MM.1S (cell line): ENCODE results near the gene AKAP13.

Source experiments
- DNase-seq: peaks from one replicate; pipeline ENCODE4 v3.0.0-alpha.2; 2015
- H2AFZ ChIP-seq: fragments of 300-600 bp; sonication (generic); 2 replicates; pipeline ENCODE4 v1.6.0; 2016; ENCODE audit warnings: antibody characterized with exemption, low read length
- H3F3A ChIP-seq: fragments of 300-600 bp; sonication (generic); 2 replicates; pipeline ENCODE4 v1.6.1; 2016; ENCODE audit warnings: mild to moderate bottlenecking, antibody characterized with exemption, low read length, moderate library complexity, mixed read lengths; ENCODE audit not compliant: insufficient read depth
- H3K27ac ChIP-seq: fragments of 300-600 bp; sonication (generic); 2 replicates; pipeline ENCODE4 v1.5.1; 2016; ENCODE audit warnings: mild to moderate bottlenecking, low read length
- H3K27me3 ChIP-seq: fragments of 300-600 bp; sonication (generic); replicated peaks from 2 replicates; pipeline ENCODE4 v1.6.0; 2016; ENCODE audit warnings: low read length; ENCODE audit not compliant: insufficient read depth
- H3K36me3 ChIP-seq: fragments of 300-600 bp; sonication (generic); replicated peaks from 2 replicates; pipeline ENCODE4 v1.6.1; 2016; ENCODE audit warnings: mild to moderate bottlenecking, low read length, mixed read lengths; ENCODE audit not compliant: insufficient read depth
- H3K4me1 ChIP-seq: fragments of 300-600 bp; sonication (generic); 2 replicates; pipeline ENCODE4 v1.6.1; 2016; ENCODE audit warnings: low read length, mixed read lengths
- H3K4me2 ChIP-seq: fragments of 300-600 bp; sonication (generic); 2 replicates; pipeline ENCODE4 v1.6.0; 2016; ENCODE audit warnings: low read depth, low read length
- H3K4me3 ChIP-seq: fragments of 300-600 bp; sonication (generic); 2 replicates; pipeline ENCODE4 v1.5.1; 2016; ENCODE audit warnings: low read length, mixed read lengths
- H3K79me2 ChIP-seq: fragments of 300-600 bp; sonication (generic); 2 replicates; pipeline ENCODE4 v1.6.1; 2016; ENCODE audit warnings: mixed run types, low read length, mixed read lengths
- H3K9ac ChIP-seq: fragments of 300-600 bp; sonication (generic); 2 replicates; pipeline ENCODE4 v1.6.1; 2016; ENCODE audit warnings: low read length, mixed read lengths
- H3K9me2 ChIP-seq: fragments of 300-600 bp; sonication (generic); replicated peaks from 2 replicates; pipeline ENCODE4 v1.6.1; 2016; ENCODE audit warnings: mild to moderate bottlenecking, low read length, mixed read lengths; ENCODE audit not compliant: insufficient read depth
- H3K9me3 ChIP-seq: fragments of 300-600 bp; sonication (generic); replicated peaks from 2 replicates; pipeline ENCODE4 v1.6.1; 2016; ENCODE audit warnings: mild to moderate bottlenecking, low read length, mixed read lengths; ENCODE audit not compliant: insufficient read depth
- H4K20me1 ChIP-seq: fragments of 300-600 bp; sonication (generic); 2 replicates; pipeline ENCODE4 v1.6.1; 2016; ENCODE audit warnings: mild to moderate bottlenecking, low read length, moderate library complexity, mixed read lengths; ENCODE audit not compliant: insufficient read depth
- CTCF ChIP-seq: fragments of 300-600 bp; sonication (generic); IDR thresholded peaks from 2 replicates; pipeline ENCODE4 v1.5.1; 2016; ENCODE audit warnings: antibody characterized with exemption, low read length, mixed read lengths
- EZH2 ChIP-seq: fragments of 300-600 bp; sonication (generic); optimal IDR thresholded peaks from 2 replicates; pipeline ENCODE3; 2017; ENCODE audit warnings: low read depth, mild to moderate bottlenecking, antibody characterized with exemption, low read length, mixed read lengths
- EZH2phosphoT487 ChIP-seq: fragments of 300-600 bp; sonication (generic); IDR thresholded peaks from 2 replicates; pipeline ENCODE4 v1.6.1; 2018; ENCODE audit warnings: antibody characterized with exemption, low read length

Gene AKAP13

GRCh38 chr15:85498471-85498870 is 118.1 kb downstream of the AKAP13 start:
- Histone ChIP-seq H4K20me1 (no peaks in the 10 kb centered on the region), H3F3A (no peaks in the 10 kb centered on the region), H3K9me2 (no peaks in the 10 kb centered on the region), H2AFZ (no peak overlapping the region), H3K79me2 (no peaks in the 10 kb centered on the region), H3K4me3 (no peak overlapping the region), H3K36me3 (no peaks in the 10 kb centered on the region), H3K4me1 (no peaks in the 10 kb centered on the region), H3K9ac (no peak overlapping the region), H3K27ac (no peak overlapping the region), H3K9me3 (no peaks in the 10 kb centered on the region), H3K27me3 (no peaks in the 10 kb centered on the region), H3K4me2 (no peak overlapping the region)
- DNase-seq = no peak
- no peak for TF ChIP-seq EZH2phosphoT487
- no peak for TF ChIP-seq CTCF
- TF ChIP-seq EZH2 = no peak

GRCh38 chr15:85499371-85499887 is 119.0 kb downstream of the AKAP13 start:
- Histone ChIP-seq H4K20me1 (no peaks in the 10 kb centered on the region), H3K27ac (no peak overlapping the region), H3K79me2 (no peaks in the 10 kb centered on the region)

GRCh38 chr15:85500060-85500708 is 119.8 kb downstream of the AKAP13 start:
- Histone ChIP-seq H3K9ac (no peak overlapping the region), H3K27ac (no peak overlapping the region), H3K4me2 (no peak overlapping the region), H4K20me1 (no peaks in the 10 kb centered on the region), H3K27me3 (no peaks in the 10 kb centered on the region), H2AFZ (no peak overlapping the region), H3K9me3 (no peaks in the 10 kb centered on the region), H3K4me3 (no peak overlapping the region), H3K9me2 (no peaks in the 10 kb centered on the region), H3K79me2 (no peaks in the 10 kb centered on the region), H3K4me1 (no peaks in the 10 kb centered on the region), H3F3A (no peaks in the 10 kb centered on the region), H3K36me3 (no peaks in the 10 kb centered on the region)
- DNase-seq = no peak
- TF ChIP-seq EZH2 (no peak), CTCF (no peak), EZH2phosphoT487 (no peak)

More at GRCh38 chr15:85499371-85499887, 119.0 kb downstream of the AKAP13 start:
- Histone ChIP-seq H3K36me3 (no peaks in the 10 kb centered on the region), H3K4me2 (no peak overlapping the region), H3K4me3 (no peak overlapping the region), H3K27me3 (no peaks in the 10 kb centered on the region), H3F3A (no peaks in the 10 kb centered on the region), H3K9me2 (no peaks in the 10 kb centered on the region), H3K4me1 (no peaks in the 10 kb centered on the region), H2AFZ (no peak overlapping the region), H3K9ac (no peak overlapping the region), H3K9me3 (no peaks in the 10 kb centered on the region)
- DNase-seq = no peak
- TF ChIP-seq EZH2phosphoT487 (no peak), EZH2 (no peak), CTCF (no peak)
